ENCODE measurements around the gene FMO2.

GRCh38 chr1:171161431-171161830 lies 23.7 kb upstream of the FMO2 start:
- TF ChIP-seq CTCF (IDR thresholded peaks at IDR 0.05): no peak
- no peak for TF ChIP-seq POLR2A (IDR thresholded peaks at IDR 0.05)

Data from body of pancreas (tissue), 4 donors.